HG02884 (cell line): ENCODE data around the gene NACAD.

Source experiments
- ATAC-seq: cut with Tn5 transposase; IDR thresholded peaks from one replicate; pipeline ENCODE4 v1.9.1; 2021; ENCODE audit warnings: mild to moderate bottlenecking, moderate library complexity; ENCODE audit not compliant: unreplicated experiment

Gene NACAD

GRCh38 chr7:45088821-45089340 is at the start of gene NACAD:
Gene NACAD, minus strand, starts transcription at chr7:45088969. Its CDS starts 75 bp downstream, at chr7:45088894.
- ATAC-seq = no peak

GRCh38 chr7:45136106-45137060 is 47.6 kb upstream of the NACAD start:
- no peak for ATAC-seq

- no peak for ATAC-seq
These were observed 45.1 kb upstream of the NACAD start for GRCh38 chr7:45133877-45134276.

GRCh38 chr7:45133352-45133751 is 44.6 kb upstream of the NACAD start:
- no peak for ATAC-seq

- no peak for ATAC-seq
These were observed 44.0 kb upstream of the NACAD start for GRCh38 chr7:45132708-45133320.

GRCh38 chr7:45131891-45132290 is 43.1 kb upstream of the NACAD start:
- no peak for ATAC-seq

GRCh38 chr7:45130910-45131309 is 42.1 kb upstream of the NACAD start:
- no peak for ATAC-seq

GRCh38 chr7:45129906-45130305 is 41.1 kb upstream of the NACAD start:
- ATAC-seq = no peak

GRCh38 chr7:45129181-45129800 is 40.5 kb upstream of the NACAD start:
- ATAC-seq = no peak

- no peak for ATAC-seq
These were observed 38.2 kb upstream of the NACAD start for GRCh38 chr7:45126920-45127319.

- ATAC-seq = no peak
These were observed 37.4 kb upstream of the NACAD start for GRCh38 chr7:45126201-45126600.

- ATAC-seq = no peak
These were observed 36.6 kb upstream of the NACAD start for GRCh38 chr7:45125193-45125904.

GRCh38 chr7:45123913-45124710 is 35.3 kb upstream of the NACAD start:
- ATAC-seq = no peak

GRCh38 chr7:45122975-45123860 is 34.4 kb upstream of the NACAD start:
- ATAC-seq = no peak

GRCh38 chr7:45119550-45119949 is 30.8 kb upstream of the NACAD start:
- no peak for ATAC-seq

- no peak for ATAC-seq
These were observed 30.1 kb upstream of the NACAD start for GRCh38 chr7:45118889-45119331.

GRCh38 chr7:45118292-45118691 is 29.5 kb upstream of the NACAD start:
- no peak for ATAC-seq

- no peak for ATAC-seq
These were observed 28.8 kb upstream of the NACAD start for GRCh38 chr7:45117582-45117981.

- ATAC-seq = no peak
These were observed 27.3 kb upstream of the NACAD start for GRCh38 chr7:45116048-45116447.
